ENCODE measurements around the gene PLA2G5. TPM values are rescaled to one million over a fixed set of nuclear protein-coding genes. Genes with fewer than 3 reads are reported as not detected.

The PLA2G5 gene
- total and polyA plus RNA-seq, 2 of the 4 experiments (the other 2 are of a cell fraction) = not detected

- Histone ChIP-seq H2BK120ac (ENCODE audit: low read depth, low read length) (no peak overlapping the region), H4K91ac (ENCODE audit: insufficient read depth, low read depth, low read length) (no peak overlapping the region), H3K4ac (ENCODE audit: low read depth, low read length) (no peak overlapping the region), H2AK5ac (ENCODE audit: low read depth, low read length) (no peak overlapping the region), H3K14ac (replicated peaks; ENCODE audit: low read depth, low read length) (no peak overlapping the region), H3K23ac (ENCODE audit: low read depth, low read length) (no peak overlapping the region), H4K8ac (ENCODE audit: low read depth in 2 of 2, low read length in 2 of 2) (no peak overlapping the region), H2AFZ (replicated peaks; ENCODE audit: low read length, poor library complexity) (no peak overlapping the region), H3K9ac (ENCODE audit: low read depth, low read length) (no peak overlapping the region), H3K27me3 (ENCODE audit: control insufficient read depth, insufficient read depth, low read length) (peaks cover 15% of the 10 kb centered on the region), H3K9me1 (ENCODE audit: insufficient read depth, low read length) (no peaks in the 10 kb centered on the region), H2AK9ac (replicated peaks; ENCODE audit: low read depth, low read length, poor library complexity) (no peak overlapping the region), H4K5ac (ENCODE audit: low read depth, low read length) (no peak overlapping the region), H3K56ac (ENCODE audit: extremely low read depth, insufficient read depth, low read length) (no peak overlapping the region), H3K27ac (ENCODE audit: insufficient read depth, low read length) (no peak overlapping the region), H3K18ac (ENCODE audit: low read depth, low read length) (no peak overlapping the region), H4K20me1 (ENCODE audit: insufficient read depth, low read length) (no peaks in the 10 kb centered on the region), H3K4me2 (ENCODE audit: low read depth, low read length) (no peak overlapping the region), H2BK5ac (ENCODE audit: low read depth, low read length, poor library complexity, severe bottlenecking) (no peak overlapping the region), H3K4me3 (ENCODE audit: insufficient read depth, low read depth, low read length) (no peak overlapping the region), H3K9me3 (ENCODE audit: control insufficient read depth, insufficient read depth, low read length) (no peaks in the 10 kb centered on the region; the same call in 1 of the 2 replicates), H2BK15ac (ENCODE audit: low read depth, low read length) (no peak overlapping the region), H3K79me1 (ENCODE audit: low read depth in 1 of 2, low read length in 2 of 2) (no peaks in the 10 kb centered on the region), H3K4me1 (ENCODE audit: control insufficient read depth, insufficient read depth, low read length) (0 out of 2 replicates have a peak, but pooled peaks cover 2% of the 10 kb centered on the region), H2BK20ac (ENCODE audit: low read depth, low read length) (no peak overlapping the region), H3K36me3 (ENCODE audit: control insufficient read depth, insufficient read depth, low read length) (no peaks in the 10 kb centered on the region)
- 60% methylated on average over 8 of the region's 11 CpGs; no CpG with 5 or more reads in 1 of the 2 experiments for whole genome bisulfite sequencing, 2 experiments (ENCODE audit: extremely low coverage in 2 of 2, insufficient read length in 1 of 2)
- dilution Hi-C loops (cut with HindIII; ENCODE audit: low sequenced_read_pairs, unreplicated experiment) = no loop called here
- DNase-seq (no peak), ATAC-seq (ENCODE audit: low read depth) (no peak)
- BruUV-seq (replicated peaks) = no TSS peak
- intact Hi-C loops (cut with micrococcal nuclease) = no loop called here
- ChIA-PET CTCF (no interaction called here), POLR2A (ENCODE audit: unreplicated experiment) (no interaction called here)
- TF ChIP-seq CTCF (conservative IDR thresholded peaks at IDR 0.05; ENCODE audit: low read depth, low read length) (no peak), SMC3 (IDR thresholded peaks at IDR 0.05; ENCODE audit: low read depth, low read length) (no peak), RFX5 (IDR thresholded peaks at IDR 0.05; ENCODE audit: low read depth, low read length) (no peak), POLR2A (IDR thresholded peaks at IDR 0.05; ENCODE audit: low read depth, low read length) (no peak), USF2 (IDR thresholded peaks at IDR 0.05; ENCODE audit: low read depth, low read length) (no peak), RAD21 (IDR thresholded peaks at IDR 0.05; ENCODE audit: low read length) (no peak), BHLHE40 (IDR thresholded peaks at IDR 0.05; ENCODE audit: low read depth, low read length) (no peak), MAZ (IDR thresholded peaks at IDR 0.05; ENCODE audit: borderline replicate concordance, low read depth, low read length) (no peak), FOS (IDR thresholded peaks at IDR 0.05; ENCODE audit: low read depth, low read length) (no peak)
- in situ Hi-C loops (cut with MboI; ENCODE audit: low sequenced_read_pairs) = no loop called here
These were observed 4.2 kb downstream of the PLA2G5 start for GRCh38 chr1:20074055-20074724.

Data from IMR-90 (cell line).